Natural killer cell (primary cell): ENCODE measurements around the gene RNASEL. TPM values are rescaled to one million over a fixed set of nuclear protein-coding genes. Genes with fewer than 3 reads are reported as not detected.

Source experiments
- ATAC-seq, 3 donors: fragments of 150-1000 bp in 2 of 3; fragments of 200-7000 bp in 1 of 3; cut with Tn5 transposase; 1 replicate in 1 of 3; 2 replicates in 2 of 3; pipeline ENCODE4 v1.10.0; 2021; ENCODE audit warnings: mild to moderate bottlenecking in 2 of 3, moderate library complexity in 2 of 3
- DNase-seq, 2 donors: peaks; one replicate each; pipeline versions ENCODE4 v3.0.0 to v3.0.0-alpha.2; 2013 to 2021; ENCODE audit warnings: mixed read lengths in 1 of 2
- H3K27ac ChIP-seq: one replicate; pipeline ENCODE4 v1.5.1; 2013; ENCODE audit warnings: mild to moderate bottlenecking, low read length
- H3K27me3 ChIP-seq: one replicate; pipeline ENCODE4 v1.6.1; 2013; ENCODE audit warnings: low read length; ENCODE audit not compliant: control insufficient read depth, insufficient read depth
- H3K36me3 ChIP-seq: one replicate; pipeline ENCODE4 v1.6.1; 2013; ENCODE audit warnings: low read length; ENCODE audit not compliant: control insufficient read depth, insufficient read depth
- H3K4me1 ChIP-seq: one replicate; pipeline ENCODE4 v1.6.1; 2013; ENCODE audit warnings: low read length; ENCODE audit not compliant: control insufficient read depth, insufficient read depth
- H3K4me3 ChIP-seq: one replicate; pipeline ENCODE4 v1.5.1; 2013; ENCODE audit warnings: low read length
- H3K9me3 ChIP-seq: one replicate; pipeline ENCODE4 v1.6.1; 2013; ENCODE audit warnings: low read length; ENCODE audit not compliant: control insufficient read depth, insufficient read depth
- H3K27ac Mint-ChIP-seq, 2 donors: one replicate each; pipeline ENCODE4 v1.8.0; 2022; ENCODE audit warnings: mild to moderate bottlenecking in 2 of 2, mixed read lengths in 2 of 2, moderate library complexity in 1 of 2
- H3K27me3 Mint-ChIP-seq, 2 donors: one replicate each; pipeline ENCODE4 v1.8.0; 2022; ENCODE audit warnings: low read depth in 2 of 2, mixed read lengths in 2 of 2
- H3K36me3 Mint-ChIP-seq: one replicate; pipeline ENCODE4 v1.8.0; 2022; ENCODE audit warnings: mixed read lengths
- H3K4me1 Mint-ChIP-seq, 2 donors: one replicate each; pipeline ENCODE4 v1.8.0; 2022; ENCODE audit warnings: mixed read lengths in 2 of 2
- H3K4me3 Mint-ChIP-seq: one replicate; pipeline ENCODE4 v1.8.0; 2022; ENCODE audit warnings: mild to moderate bottlenecking, moderate library complexity, mixed read lengths
- H3K9me3 Mint-ChIP-seq, 2 donors: one replicate each; pipeline ENCODE4 v1.8.0; 2022; ENCODE audit warnings: mixed read lengths in 2 of 2
- WGBS: methylation state at CpG from one replicate; pipeline ENCODE4 v1.1.7; 2013; ENCODE audit warnings: missing lambda C conversion rate; ENCODE audit not compliant: insufficient coverage; 5-methylcytosine and 5-hydroxymethylcytosine counted together
- intact Hi-C: fragments of 100-400 bp; cut with micrococcal nuclease; formaldehyde crosslinking; loops from one replicate; pipeline ENCODE4 v1.14.2; 2022
- total RNA-seq, 4 donors: library from RNA; stranded (reverse); fragments of 120-200 nt in 1 of 4; gene quantifications; one replicate each; pipeline versions ENCODE4 v1.2.3 to v1.2.4, GENCODE V29; 2013 to 2022
- TF ChIP-seq, protein P1 (sequence below): fragments of 200-600 bp; IDR thresholded peaks from one replicate; pipeline ENCODE4 v1.8.0; 2022; ENCODE audit warnings: antibody characterized with exemption

RNASEL gene
- total RNA-seq, 3 donors from 2014 or later (not counting 1 experiment from before 2014, with no cell fraction given): 3.3 to 5.8 (median 4.8) TPM

DNA sequence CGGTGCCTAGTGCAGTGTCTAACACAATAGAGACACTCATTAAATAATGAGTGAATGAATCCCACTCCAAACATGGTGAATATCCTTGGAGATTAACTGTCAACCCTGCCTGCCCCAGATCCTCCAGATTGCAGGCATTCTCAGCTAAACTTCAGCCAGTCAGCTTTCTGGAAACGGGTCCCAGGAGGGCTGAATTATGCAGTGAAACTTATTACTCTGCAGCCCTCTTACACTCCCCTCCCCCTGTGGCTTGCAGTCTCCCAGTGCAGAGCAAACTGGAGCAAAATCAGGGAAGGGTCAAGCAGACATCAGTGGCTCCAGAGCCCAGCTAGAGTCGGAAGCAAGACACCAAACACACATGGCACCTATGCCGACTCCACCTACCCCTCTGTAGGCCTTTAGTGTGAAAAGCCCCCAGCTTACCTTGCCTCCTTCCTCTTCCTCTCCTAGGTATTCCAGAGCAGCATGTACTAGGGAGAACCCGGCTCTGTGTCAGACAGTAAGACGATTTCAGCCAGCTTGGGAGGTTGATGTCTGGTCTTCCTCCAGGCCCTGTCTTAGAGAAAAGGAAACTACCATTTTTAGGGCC lies 21.6 kb upstream of the RNASEL start:
- peaks cover 62 to 68% of the 10 kb centered on the region in 2 donors for H3K27me3 Mint-ChIP-seq
- H3K4me3 ChIP-seq: no peak overlapping the region
- H3K4me1 ChIP-seq: peaks cover 19% of the 10 kb centered on the region
- H3K4me1 Mint-ChIP-seq: peaks cover 19% of the 10 kb centered on the region in 2 donors
- DNase-seq (no peak), ATAC-seq (no peak)
- H3K27me3 ChIP-seq: peaks cover 46% of the 10 kb centered on the region
- H3K9me3 ChIP-seq: no peaks in the 10 kb centered on the region
- H3K36me3 Mint-ChIP-seq: no peaks in the 10 kb centered on the region
- H3K4me3 Mint-ChIP-seq: no peak overlapping the region
- H3K27ac ChIP-seq: no peak overlapping the region
- H3K36me3 ChIP-seq: no peaks in the 10 kb centered on the region
- TF ChIP-seq, protein P1, sequence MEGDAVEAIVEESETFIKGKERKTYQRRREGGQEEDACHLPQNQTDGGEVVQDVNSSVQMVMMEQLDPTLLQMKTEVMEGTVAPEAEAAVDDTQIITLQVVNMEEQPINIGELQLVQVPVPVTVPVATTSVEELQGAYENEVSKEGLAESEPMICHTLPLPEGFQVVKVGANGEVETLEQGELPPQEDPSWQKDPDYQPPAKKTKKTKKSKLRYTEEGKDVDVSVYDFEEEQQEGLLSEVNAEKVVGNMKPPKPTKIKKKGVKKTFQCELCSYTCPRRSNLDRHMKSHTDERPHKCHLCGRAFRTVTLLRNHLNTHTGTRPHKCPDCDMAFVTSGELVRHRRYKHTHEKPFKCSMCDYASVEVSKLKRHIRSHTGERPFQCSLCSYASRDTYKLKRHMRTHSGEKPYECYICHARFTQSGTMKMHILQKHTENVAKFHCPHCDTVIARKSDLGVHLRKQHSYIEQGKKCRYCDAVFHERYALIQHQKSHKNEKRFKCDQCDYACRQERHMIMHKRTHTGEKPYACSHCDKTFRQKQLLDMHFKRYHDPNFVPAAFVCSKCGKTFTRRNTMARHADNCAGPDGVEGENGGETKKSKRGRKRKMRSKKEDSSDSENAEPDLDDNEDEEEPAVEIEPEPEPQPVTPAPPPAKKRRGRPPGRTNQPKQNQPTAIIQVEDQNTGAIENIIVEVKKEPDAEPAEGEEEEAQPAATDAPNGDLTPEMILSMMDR: no peak
- no peak overlapping the region for H3K27ac Mint-ChIP-seq
- 90% methylated on average over 6 of the region's 6 CpGs for WGBS
- no peaks in the 10 kb centered on the region for H3K9me3 Mint-ChIP-seq
- intact Hi-C loops: no loop called here

- Histone ChIP-seq H3K4me3 (no peak overlapping the region), H3K4me1 (peaks cover 11% of the 10 kb centered on the region), H3K27ac (no peak overlapping the region), H3K9me3 (no peaks in the 10 kb centered on the region), H3K36me3 (no peaks in the 10 kb centered on the region), H3K27me3 (peaks cover 46% of the 10 kb centered on the region)
- H3K4me1 Mint-ChIP-seq: peaks cover 13 to 15% of the 10 kb centered on the region in 2 donors
- ATAC-seq (no peak), DNase-seq (no peak)
- intact Hi-C loops: no loop called here
- H3K36me3 Mint-ChIP-seq: no peaks in the 10 kb centered on the region
- no peak overlapping the region for H3K4me3 Mint-ChIP-seq
- H3K27ac Mint-ChIP-seq: no peak overlapping the region
- H3K9me3 Mint-ChIP-seq: no peaks in the 10 kb centered on the region
- H3K27me3 Mint-ChIP-seq: peaks cover 61 to 63% of the 10 kb centered on the region in 2 donors
- TF ChIP-seq, protein P1: no peak
- 86% methylated on average over 9 of the region's 9 CpGs for WGBS
Measured at GRCh38 chr1:182608845-182609610, 20.0 kb upstream of the RNASEL start.

GRCh38 chr1:182608236-182608635 lies 19.2 kb upstream of the RNASEL start:
- Histone ChIP-seq H3K36me3 (no peaks in the 10 kb centered on the region), H3K4me3 (no peak overlapping the region), H3K27ac (no peak overlapping the region), H3K4me1 (peaks cover 14% of the 10 kb centered on the region), H3K9me3 (no peaks in the 10 kb centered on the region), H3K27me3 (peaks cover 38% of the 10 kb centered on the region)
- DNase-seq (no peak), ATAC-seq (no peak)
- intact Hi-C loops: no loop called here
- H3K4me1 Mint-ChIP-seq: peaks cover 15 to 16% of the 10 kb centered on the region in 2 donors
- peaks cover 54 to 55% of the 10 kb centered on the region in 2 donors for H3K27me3 Mint-ChIP-seq
- TF ChIP-seq, protein P1: no peak
- H3K9me3 Mint-ChIP-seq: no peaks in the 10 kb centered on the region
- H3K27ac Mint-ChIP-seq: no peak overlapping the region
- WGBS: 86% methylated on average over 2 of the region's 2 CpGs
- H3K4me3 Mint-ChIP-seq: no peak overlapping the region
- H3K36me3 Mint-ChIP-seq: no peaks in the 10 kb centered on the region
